Upper lobe of left lung (tissue), 6 donors: ENCODE data around the gene VENTX. TPM values are rescaled to one million over a fixed set of nuclear protein-coding genes. Genes with fewer than 3 reads are reported as not detected.
A peak's percentile ranks its signal among the peaks of the same experiment; 100 is the strongest.
"Not testable (repeated sequence)": the region's sequence is repeated elsewhere in the genome, so short reads cannot be mapped to it uniquely, and the experiment has no call there.

Source experiments
- ATAC-seq, 2 donors: fragments of 200-7000 bp; cut with Tn5 transposase; one replicate each; pipeline ENCODE4 v1.9.1; 2022; ENCODE audit warnings: mild to moderate bottlenecking in 2 of 2, moderate library complexity in 2 of 2; ENCODE audit not compliant: low FRiP score in 2 of 2
- DNase-seq, 2 donors: peaks; one replicate each; pipeline ENCODE4 v3.0.0-alpha.2; 2019 to 2020
- H3K27ac ChIP-seq, 4 donors: fragments of 200-600 bp; sonication (generic); one replicate each; pipeline ENCODE4 v1.5.1; 2016 to 2019
- H3K27me3 ChIP-seq, 4 donors: fragments of 200-600 bp; sonication (generic); one replicate each; pipeline ENCODE4 v1.5.1; 2017 to 2019
- H3K36me3 ChIP-seq, 4 donors: fragments of 200-600 bp; sonication (generic); one replicate each; pipeline ENCODE4 v1.5.1; 2016 to 2019
- H3K4me1 ChIP-seq, 4 donors: fragments of 200-600 bp; sonication (generic); one replicate each; pipeline ENCODE4 v1.5.1; 2018 to 2019
- H3K4me3 ChIP-seq, 4 donors: fragments of 200-600 bp; sonication (generic); one replicate each; pipeline ENCODE4 v1.5.1; 2017 to 2019; ENCODE audit warnings: mild to moderate bottlenecking in 2 of 4, moderate library complexity in 1 of 4
- H3K9me3 ChIP-seq, 4 donors: fragments of 200-600 bp; sonication (generic); one replicate each; pipeline ENCODE4 v1.5.1; 2018 to 2019
- EP300 ChIP-seq, 4 donors: sonication (generic); formaldehyde crosslinking; IDR thresholded peaks; one replicate each; pipeline ENCODE4 v1.5.1; 2017; ENCODE audit warnings: antibody characterized with exemption in 4 of 4, control low read depth in 2 of 4
- POLR2A ChIP-seq, 4 donors: fragments of 450-650 bp; IDR thresholded peaks; one replicate each; pipeline ENCODE4 v1.5.1; 2016 to 2017; ENCODE audit warnings: antibody characterized with exemption in 4 of 4, mild to moderate bottlenecking in 2 of 4
- POLR2AphosphoS5 ChIP-seq, 2 donors: sonication (generic); formaldehyde crosslinking; IDR thresholded peaks; one replicate each; pipeline ENCODE4 v1.5.1; 2017; ENCODE audit warnings: antibody characterized with exemption in 2 of 2
- WGBS, 2 donors: methylation state at CpG; one replicate each; pipeline ENCODE4 v1.1.5; 2017 to 2018; 5-methylcytosine and 5-hydroxymethylcytosine counted together
- total RNA-seq, 6 donors: library from RNA; depleted of rRNA in 4 of 6; stranded (reverse); fragments of >200 nt in 4 of 6; gene quantifications; one replicate each; pipeline versions ENCODE4 v1.1.0 to v1.2.1, GENCODE V29; 2016 to 2021
- TF ChIP-seq, protein P1 (sequence below), 6 experiments: fragments of 450-650 bp in 4 of 6; fragments of 200-600 bp in 2 of 6; sonication (generic) in 2 of 6; IDR thresholded peaks; one replicate each; pipeline ENCODE4 v1.5.1; 2016 to 2019; ENCODE audit warnings: antibody characterized with exemption in 6 of 6
- donor health status: DM: no; HTN: no; CAD: no; lungs with moderate emphysema.
- donor health status: DM: no; HTN: yes; CAD: no; lungs with severe emphysema.

VENTX gene
- total RNA-seq, 6 donors from 2014 or later: 1.7 to 11.5 (median 4.4) TPM

DNA sequence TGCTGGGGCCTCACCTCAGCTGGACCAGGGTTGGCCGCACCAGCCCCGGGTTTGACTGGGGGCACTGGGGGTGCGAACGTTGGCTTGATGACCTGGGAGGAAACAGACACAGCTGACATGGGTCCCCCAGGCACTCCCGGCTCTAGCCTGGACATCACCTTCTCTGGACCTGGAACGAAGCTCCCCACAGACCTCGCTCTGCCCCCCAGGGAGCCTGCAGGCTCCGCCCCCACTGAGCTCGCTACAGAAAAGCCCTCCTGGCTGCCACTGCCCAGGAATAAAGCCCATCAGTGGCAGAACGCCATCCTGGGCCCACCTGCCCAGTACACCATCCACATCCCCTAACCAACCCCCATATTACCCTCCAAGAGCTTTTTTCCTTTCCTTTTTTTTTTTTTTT is 26.0 kb downstream of the VENTX start:
- H3K9me3 ChIP-seq: no peaks in the 10 kb centered on the region
- peaks cover 32 to 48% (median 36%) of the 10 kb centered on the region in 4 donors for H3K4me1 ChIP-seq
- DNase-seq (peak in 1 of 2 donors; percentile 53), ATAC-seq (no peak)
- 89 to 95% methylated on average over 8 to 10 of the region's 10 CpGs for WGBS, 2 donors
- no peak overlapping the region for H3K27ac ChIP-seq
- H3K36me3 ChIP-seq: peaks cover 0 to 10% (median 5%) of the 10 kb centered on the region in 4 donors
- TF ChIP-seq POLR2A (IDR thresholded peaks at IDR 0.05) (no peak), EP300 (IDR thresholded peaks at IDR 0.05) (no peak), POLR2AphosphoS5 (IDR thresholded peaks at IDR 0.05) (no peak)
- TF ChIP-seq, protein P1, sequence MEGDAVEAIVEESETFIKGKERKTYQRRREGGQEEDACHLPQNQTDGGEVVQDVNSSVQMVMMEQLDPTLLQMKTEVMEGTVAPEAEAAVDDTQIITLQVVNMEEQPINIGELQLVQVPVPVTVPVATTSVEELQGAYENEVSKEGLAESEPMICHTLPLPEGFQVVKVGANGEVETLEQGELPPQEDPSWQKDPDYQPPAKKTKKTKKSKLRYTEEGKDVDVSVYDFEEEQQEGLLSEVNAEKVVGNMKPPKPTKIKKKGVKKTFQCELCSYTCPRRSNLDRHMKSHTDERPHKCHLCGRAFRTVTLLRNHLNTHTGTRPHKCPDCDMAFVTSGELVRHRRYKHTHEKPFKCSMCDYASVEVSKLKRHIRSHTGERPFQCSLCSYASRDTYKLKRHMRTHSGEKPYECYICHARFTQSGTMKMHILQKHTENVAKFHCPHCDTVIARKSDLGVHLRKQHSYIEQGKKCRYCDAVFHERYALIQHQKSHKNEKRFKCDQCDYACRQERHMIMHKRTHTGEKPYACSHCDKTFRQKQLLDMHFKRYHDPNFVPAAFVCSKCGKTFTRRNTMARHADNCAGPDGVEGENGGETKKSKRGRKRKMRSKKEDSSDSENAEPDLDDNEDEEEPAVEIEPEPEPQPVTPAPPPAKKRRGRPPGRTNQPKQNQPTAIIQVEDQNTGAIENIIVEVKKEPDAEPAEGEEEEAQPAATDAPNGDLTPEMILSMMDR (IDR thresholded peaks at IDR 0.05): no peak
- no peaks in the 10 kb centered on the region for H3K27me3 ChIP-seq
- H3K4me3 ChIP-seq: no peak overlapping the region

- Histone ChIP-seq H3K4me1 (peaks cover 25 to 40% (median 28%) of the 10 kb centered on the region in 4 donors), H3K4me3 (no peak overlapping the region), H3K9me3 (no peaks in the 10 kb centered on the region), H3K27me3 (no peaks in the 10 kb centered on the region), H3K36me3 (peaks cover 0 to 12% (median 8%) of the 10 kb centered on the region in 4 donors), H3K27ac (no peak overlapping the region)
- peak in 1 of 2 donors; percentile 46 for DNase-seq
- ATAC-seq: no peak
- peak in 1 of 4 donors; percentile 18 for TF ChIP-seq POLR2A (IDR thresholded peaks at IDR 0.05)
- no peak for TF ChIP-seq POLR2AphosphoS5 (IDR thresholded peaks at IDR 0.05)
- WGBS, 2 donors: 51 to 76% methylated on average over 6 to 9 of the region's 9 CpGs
Observed at GRCh38 chr10:133264461-133264860, 26.8 kb downstream of the VENTX start.

DNA sequence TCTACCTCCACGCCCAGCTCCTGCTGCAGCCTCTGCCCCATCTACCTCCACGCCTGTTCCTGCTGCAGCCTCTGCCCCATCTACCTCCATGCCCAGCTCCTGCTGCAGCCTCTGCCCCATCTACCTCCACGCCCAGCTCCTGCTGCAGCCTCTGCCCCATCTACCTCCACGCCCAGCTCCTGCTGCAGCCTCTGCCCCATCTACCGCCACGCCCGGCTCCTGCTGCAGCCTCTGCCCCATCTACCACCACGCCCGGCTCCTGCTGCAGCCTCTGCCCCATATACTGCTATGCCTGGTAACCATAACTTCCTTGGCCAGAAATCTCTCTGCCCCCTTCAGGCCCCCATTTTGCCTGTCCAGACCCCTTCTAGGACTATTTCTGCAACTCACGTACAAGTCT is 27.4 kb downstream of the VENTX start:
- not testable (repeated sequence) for H3K27me3 ChIP-seq, DNase-seq, ATAC-seq, H3K9me3 ChIP-seq, H3K27ac ChIP-seq, H3K4me3 ChIP-seq
- WGBS, 2 donors: 70 to 89% methylated on average over 10 of the region's 10 CpGs
- H3K4me1 ChIP-seq: peaks cover 19 to 34% (median 22%) of the 10 kb centered on the region in 4 donors
- peaks cover 0 to 17% (median 13%) of the 10 kb centered on the region in 4 donors for H3K36me3 ChIP-seq

GRCh38 chr10:133266056-133266795 is 28.6 kb downstream of the VENTX start:
- WGBS, 2 donors: 90 to 94% methylated on average over 15 to 16 of the region's 21 CpGs

DNA sequence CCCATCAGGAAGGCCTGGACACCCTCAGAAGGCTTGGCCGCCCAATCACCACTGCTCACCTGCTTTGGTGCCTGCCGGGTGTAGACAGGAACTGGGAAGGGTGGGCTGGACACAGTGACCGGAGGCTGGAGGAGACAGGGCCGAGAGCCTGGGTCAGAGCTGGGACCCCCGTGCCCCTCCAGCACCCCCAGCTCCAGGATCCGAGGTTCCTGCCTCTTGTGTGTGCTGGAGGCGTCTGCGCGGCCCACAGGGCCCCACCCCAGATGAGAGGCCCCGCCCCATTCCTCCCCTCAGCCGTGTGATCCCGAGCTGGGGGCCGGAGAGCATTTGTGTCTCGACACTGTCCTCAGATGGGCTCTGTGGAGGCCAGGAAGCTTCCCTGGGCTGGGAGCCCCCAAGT is 29.6 kb downstream of the VENTX start:
- DNase-seq (peak in 1 of 2 donors; percentile 63), ATAC-seq (no peak)
- no peak overlapping the region for H3K27ac ChIP-seq
- no peaks in the 10 kb centered on the region for H3K27me3 ChIP-seq
- peaks cover 0 to 37% (median 28%) of the 10 kb centered on the region in 4 donors for H3K36me3 ChIP-seq
- no peak overlapping the region for H3K4me3 ChIP-seq
- no peaks in the 10 kb centered on the region for H3K9me3 ChIP-seq
- H3K4me1 ChIP-seq: peaks cover 4 to 17% (median 6%) of the 10 kb centered on the region in 4 donors
- WGBS, 2 donors: 81 to 82% methylated on average over 8 to 14 of the region's 14 CpGs
- TF ChIP-seq POLR2AphosphoS5 (IDR thresholded peaks at IDR 0.05): no peak
- TF ChIP-seq EP300 (IDR thresholded peaks at IDR 0.05): no peak
- no peak for TF ChIP-seq POLR2A (IDR thresholded peaks at IDR 0.05)

More at GRCh38 chr10:133266056-133266795, 28.6 kb downstream of the VENTX start:
- H3K36me3 ChIP-seq: peaks cover 0 to 28% (median 22%) of the 10 kb centered on the region in 4 donors
- H3K4me3 ChIP-seq: no peak overlapping the region
- DNase-seq: peak in 1 of 2 donors; percentile 71
- H3K27me3 ChIP-seq: no peaks in the 10 kb centered on the region
- no peaks in the 10 kb centered on the region for H3K9me3 ChIP-seq
- H3K4me1 ChIP-seq: peaks cover 7 to 22% (median 11%) of the 10 kb centered on the region in 4 donors
- ATAC-seq: no peak
- no peak overlapping the region for H3K27ac ChIP-seq
- no peak for TF ChIP-seq POLR2A (IDR thresholded peaks at IDR 0.05)
- TF ChIP-seq POLR2AphosphoS5 (IDR thresholded peaks at IDR 0.05): no peak

DNA sequence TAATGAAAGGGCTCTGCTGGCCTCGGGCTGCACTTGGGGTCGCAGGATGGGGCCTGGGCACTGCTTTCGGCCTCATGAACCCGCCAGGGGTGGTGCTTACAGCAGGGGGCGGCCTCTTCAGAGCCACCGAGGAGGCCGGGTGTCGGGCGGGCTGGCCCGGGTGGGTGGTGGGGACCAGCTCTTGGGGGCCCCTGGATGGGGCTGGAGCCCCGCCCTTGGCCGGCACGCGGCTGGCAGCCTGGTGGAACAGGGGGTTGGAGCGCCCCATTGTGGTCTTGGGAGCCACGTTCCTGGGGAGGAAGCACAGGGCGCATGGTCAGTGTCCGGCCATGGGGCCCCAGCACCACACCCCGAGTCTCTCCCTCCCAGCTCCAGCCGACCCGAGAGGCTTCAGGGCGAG is 30.2 kb downstream of the VENTX start:
- peaks cover 0 to 12% (median under 1%) of the 10 kb centered on the region in 4 donors for H3K4me1 ChIP-seq
- TF ChIP-seq EP300 (IDR thresholded peaks at IDR 0.05): no peak
- TF ChIP-seq, protein P1 (IDR thresholded peaks at IDR 0.05): no peak
- no peak for TF ChIP-seq POLR2A (IDR thresholded peaks at IDR 0.05)
- no peak for TF ChIP-seq POLR2AphosphoS5 (IDR thresholded peaks at IDR 0.05)
- no peaks in the 10 kb centered on the region for H3K9me3 ChIP-seq
- no peak overlapping the region for H3K27ac ChIP-seq
- peak in 1 of 2 donors; percentile 78 for DNase-seq
- H3K27me3 ChIP-seq: no peaks in the 10 kb centered on the region
- no peak for ATAC-seq
- peaks cover 0 to 40% (median 30%) of the 10 kb centered on the region in 4 donors for H3K36me3 ChIP-seq
- 94 to 95% methylated on average over 11 to 22 of the region's 22 CpGs for WGBS, 2 donors
- no peak overlapping the region for H3K4me3 ChIP-seq
